Subcutaneous adipose tissue (tissue), 4 donors: Measurements from ENCODE around the gene SPDYE6. TPM values are rescaled to one million over a fixed set of nuclear protein-coding genes. Genes with fewer than 3 reads are reported as not detected.

ENCODE experiments used
- CTCF ChIP-seq: fragments of 450-650 bp; IDR thresholded peaks from one replicate; pipeline ENCODE4 v1.5.1; 2016; ENCODE audit warnings: low read depth, mild to moderate bottlenecking, control low read depth, antibody characterized with exemption, moderate library complexity
- total RNA-seq, 4 donors: library from RNA; depleted of rRNA; stranded (reverse); fragments of >200 nt; gene quantifications; one replicate each; pipeline ENCODE4 v1.1.0, GENCODE V29; 2016

SPDYE6 gene
- total RNA-seq, 4 donors from 2014 or later: not detected

- no peak for TF ChIP-seq CTCF
These were observed 49.1 kb downstream of the SPDYE6 start for GRCh38 chr7:102306916-102307677.

- TF ChIP-seq CTCF: no peak
These were observed 50.6 kb downstream of the SPDYE6 start for GRCh38 chr7:102305414-102306268.

GRCh38 chr7:102304668-102305067 is 51.6 kb downstream of the SPDYE6 start:
- no peak for TF ChIP-seq CTCF

- no peak for TF ChIP-seq CTCF
These were observed 52.4 kb downstream of the SPDYE6 start for GRCh38 chr7:102303669-102304422.

GRCh38 chr7:102302025-102302424 is 54.2 kb downstream of the SPDYE6 start:
- no peak for TF ChIP-seq CTCF

GRCh38 chr7:102300643-102301221 is 55.5 kb downstream of the SPDYE6 start:
- no peak for TF ChIP-seq CTCF
